ENCODE data around the gene NLK.

DNA sequence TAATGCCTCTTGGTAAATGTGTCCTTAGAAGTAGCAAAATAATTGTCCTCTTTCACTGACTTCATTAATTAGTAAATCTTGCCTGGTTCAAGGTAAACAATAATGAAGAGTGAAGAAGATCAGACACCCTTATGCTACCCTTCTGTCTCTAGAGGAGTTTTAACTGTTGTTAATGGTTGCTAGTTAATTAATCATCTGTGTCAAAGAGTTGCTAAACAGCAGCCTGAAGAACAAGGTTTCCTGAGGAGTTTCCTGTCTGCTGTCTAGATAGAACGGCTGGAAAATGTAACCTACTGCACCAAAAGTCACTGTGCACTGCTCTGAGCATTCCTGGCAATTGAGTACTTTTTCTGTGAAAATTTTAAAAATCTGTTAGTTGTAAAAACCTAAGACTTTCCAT lies 131.3 kb downstream of the NLK start:
- no peak for TF ChIP-seq SP1 (IDR thresholded peaks at IDR 0.05)
- TF ChIP-seq SUZ12 (IDR thresholded peaks at IDR 0.05), result no peak
- TF ChIP-seq, protein P1, sequence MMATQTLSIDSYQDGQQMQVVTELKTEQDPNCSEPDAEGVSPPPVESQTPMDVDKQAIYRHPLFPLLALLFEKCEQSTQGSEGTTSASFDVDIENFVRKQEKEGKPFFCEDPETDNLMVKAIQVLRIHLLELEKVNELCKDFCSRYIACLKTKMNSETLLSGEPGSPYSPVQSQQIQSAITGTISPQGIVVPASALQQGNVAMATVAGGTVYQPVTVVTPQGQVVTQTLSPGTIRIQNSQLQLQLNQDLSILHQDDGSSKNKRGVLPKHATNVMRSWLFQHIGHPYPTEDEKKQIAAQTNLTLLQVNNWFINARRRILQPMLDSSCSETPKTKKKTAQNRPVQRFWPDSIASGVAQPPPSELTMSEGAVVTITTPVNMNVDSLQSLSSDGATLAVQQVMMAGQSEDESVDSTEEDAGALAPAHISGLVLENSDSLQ (IDR thresholded peaks at IDR 0.05), result no peak
- TF ChIP-seq FOXM1 (IDR thresholded peaks at IDR 0.05; ENCODE audit: borderline replicate concordance), result no peak
- TF ChIP-seq FOXK2 (IDR thresholded peaks at IDR 0.05), result no peak
- no peak for TF ChIP-seq BHLHE40 (IDR thresholded peaks at IDR 0.05; ENCODE audit: borderline replicate concordance)
- TF ChIP-seq ELF4 (IDR thresholded peaks at IDR 0.05), result no peak
- no peak for TF ChIP-seq FOXA1 (IDR thresholded peaks at IDR 0.05)
- TF ChIP-seq LEF1 (IDR thresholded peaks at IDR 0.05; ENCODE audit: borderline replicate concordance), result no peak

All from HEK293T (cell line).